ENCODE data around the gene LOXHD1. TPM values are rescaled to one million over a fixed set of nuclear protein-coding genes. Genes with fewer than 3 reads are reported as not detected.

Gene LOXHD1
- total RNA-seq, 1 donor from 2014 or later = not detected

DNA sequence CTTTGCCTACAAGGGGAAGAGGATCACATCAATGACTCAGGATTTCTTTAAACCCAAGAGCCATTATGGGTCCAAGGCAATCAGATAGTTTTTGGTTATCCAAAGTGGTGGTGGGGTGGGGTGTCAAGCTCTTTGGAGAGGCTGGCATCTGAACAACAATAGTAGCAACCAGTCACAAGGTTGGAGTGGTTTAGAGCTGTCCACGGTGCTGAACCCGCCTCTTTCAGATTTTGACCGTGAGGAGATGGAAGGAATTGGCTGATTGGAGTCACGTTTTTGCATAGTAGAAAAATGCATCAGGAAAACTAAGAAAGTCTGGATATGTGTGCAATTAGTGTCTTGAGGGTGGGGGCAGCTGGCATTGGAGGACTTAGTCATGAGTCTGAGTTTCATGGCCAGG is 159.9 kb downstream of the LOXHD1 start:
- Mint-ChIP-seq H3K9me3 (no peaks in the 10 kb centered on the region), H3K4me1 (ENCODE audit: unreplicated experiment) (no peaks in the 10 kb centered on the region), H3K36me3 (no peaks in the 10 kb centered on the region), H3K27ac (no peak overlapping the region), H3K27me3 (peaks cover 18% of the 10 kb centered on the region), H3K4me3 (no peak overlapping the region)
- DNase-seq (ENCODE audit: extremely low spot score, unreplicated experiment) = no peak
- TF ChIP-seq, protein P1, sequence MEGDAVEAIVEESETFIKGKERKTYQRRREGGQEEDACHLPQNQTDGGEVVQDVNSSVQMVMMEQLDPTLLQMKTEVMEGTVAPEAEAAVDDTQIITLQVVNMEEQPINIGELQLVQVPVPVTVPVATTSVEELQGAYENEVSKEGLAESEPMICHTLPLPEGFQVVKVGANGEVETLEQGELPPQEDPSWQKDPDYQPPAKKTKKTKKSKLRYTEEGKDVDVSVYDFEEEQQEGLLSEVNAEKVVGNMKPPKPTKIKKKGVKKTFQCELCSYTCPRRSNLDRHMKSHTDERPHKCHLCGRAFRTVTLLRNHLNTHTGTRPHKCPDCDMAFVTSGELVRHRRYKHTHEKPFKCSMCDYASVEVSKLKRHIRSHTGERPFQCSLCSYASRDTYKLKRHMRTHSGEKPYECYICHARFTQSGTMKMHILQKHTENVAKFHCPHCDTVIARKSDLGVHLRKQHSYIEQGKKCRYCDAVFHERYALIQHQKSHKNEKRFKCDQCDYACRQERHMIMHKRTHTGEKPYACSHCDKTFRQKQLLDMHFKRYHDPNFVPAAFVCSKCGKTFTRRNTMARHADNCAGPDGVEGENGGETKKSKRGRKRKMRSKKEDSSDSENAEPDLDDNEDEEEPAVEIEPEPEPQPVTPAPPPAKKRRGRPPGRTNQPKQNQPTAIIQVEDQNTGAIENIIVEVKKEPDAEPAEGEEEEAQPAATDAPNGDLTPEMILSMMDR (conservative IDR thresholded peaks at IDR 0.05) = no peak

DNA sequence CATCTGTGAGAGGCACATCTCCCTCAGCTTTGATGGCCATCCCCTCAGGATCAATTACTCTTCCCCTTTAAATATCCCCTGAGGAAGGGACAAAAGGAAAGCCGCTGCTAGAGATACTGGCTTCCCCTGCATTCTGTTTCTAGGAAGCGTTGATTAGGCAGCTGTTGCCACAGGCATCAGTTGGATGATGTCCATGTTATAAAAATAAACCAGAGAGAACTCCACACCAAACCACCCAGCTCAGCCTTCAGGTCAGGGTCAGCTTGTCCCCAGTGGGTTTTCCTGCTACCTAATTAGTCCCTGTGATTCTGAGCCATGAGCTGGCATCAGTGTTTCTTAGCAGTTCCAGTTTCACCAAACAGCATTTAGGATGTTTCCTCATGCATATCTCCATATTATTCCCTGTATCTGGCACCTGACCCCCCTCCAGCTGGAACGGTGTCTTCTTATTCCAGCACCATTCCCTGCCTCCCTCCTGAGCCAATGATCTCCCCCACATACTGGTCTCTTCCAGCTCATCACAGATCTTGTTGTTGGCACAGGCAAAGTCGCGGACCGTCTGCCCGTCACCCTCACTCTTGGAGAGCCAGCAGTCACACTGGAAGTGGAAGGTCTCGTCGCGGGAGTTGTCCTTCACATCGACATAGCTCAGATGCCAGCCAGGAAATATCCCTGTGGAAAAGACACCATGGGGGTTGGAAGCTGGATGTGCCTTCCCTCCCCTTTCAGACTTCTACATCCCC is 168.4 kb downstream of the LOXHD1 start:
- DNase-seq (ENCODE audit: extremely low spot score, unreplicated experiment) = no peak
- Mint-ChIP-seq H3K9me3 (no peaks in the 10 kb centered on the region), H3K27me3 (peaks cover 18% of the 10 kb centered on the region), H3K27ac (no peak overlapping the region), H3K4me3 (no peak overlapping the region), H3K4me1 (ENCODE audit: unreplicated experiment) (peaks cover 5% of the 10 kb centered on the region), H3K36me3 (no peaks in the 10 kb centered on the region)
- TF ChIP-seq, protein P1 (conservative IDR thresholded peaks at IDR 0.05) = no peak

DNA sequence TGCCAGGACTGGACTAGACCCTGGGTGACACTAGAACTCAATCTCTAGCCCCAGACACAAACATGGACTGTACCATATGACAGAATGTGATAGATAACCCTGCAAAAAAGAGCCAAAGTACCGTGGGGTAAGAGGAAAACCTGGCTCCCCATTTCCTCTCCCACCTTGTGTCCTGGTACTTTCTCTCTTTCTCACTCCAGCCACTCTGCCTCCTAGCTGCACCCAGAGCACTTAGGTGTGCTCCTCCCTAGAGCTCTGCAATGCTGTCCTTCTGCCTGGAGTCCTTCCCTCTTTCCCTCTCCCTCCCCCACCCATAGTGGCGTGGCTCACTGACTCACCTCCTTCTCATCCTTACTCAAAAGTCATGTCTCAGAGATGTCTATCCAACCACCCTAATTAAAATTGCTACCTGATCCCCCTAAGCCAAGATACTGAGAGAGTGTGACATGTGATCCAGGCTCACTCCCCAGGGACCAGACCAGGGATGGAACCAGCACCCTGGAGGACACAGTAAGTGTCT is 171.3 kb downstream of the LOXHD1 start:
- no peak for DNase-seq (ENCODE audit: extremely low spot score, unreplicated experiment)
- H3K4me1 Mint-ChIP-seq (ENCODE audit: unreplicated experiment) = peaks cover 10% of the 10 kb centered on the region
- no peaks in the 10 kb centered on the region for H3K36me3 Mint-ChIP-seq
- no peak overlapping the region for H3K27ac Mint-ChIP-seq
- no peak overlapping the region for H3K4me3 Mint-ChIP-seq
- no peaks in the 10 kb centered on the region for H3K9me3 Mint-ChIP-seq
- TF ChIP-seq, protein P1 (conservative IDR thresholded peaks at IDR 0.05) = no peak
- peaks cover 6% of the 10 kb centered on the region for H3K27me3 Mint-ChIP-seq

DNA sequence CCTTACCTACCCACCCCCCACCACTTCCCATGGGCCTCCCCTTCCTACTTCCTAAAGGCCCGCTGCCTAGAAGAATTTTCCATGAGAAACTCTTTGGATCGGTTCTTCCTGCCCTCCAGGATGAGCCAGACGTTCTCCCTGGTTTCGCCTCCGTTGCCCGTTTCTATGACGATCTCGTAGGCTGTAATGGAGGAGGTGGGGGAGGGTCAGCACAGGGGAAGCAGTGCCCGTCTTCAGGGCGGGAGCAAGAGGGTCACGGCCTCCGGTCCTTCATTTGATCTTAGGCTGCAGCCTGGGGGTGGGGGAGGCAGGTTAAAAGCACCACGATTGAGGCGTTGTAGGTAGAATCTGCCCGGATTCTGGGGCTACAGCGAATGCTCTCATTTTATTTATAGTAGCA is 172.0 kb downstream of the LOXHD1 start:
- peaks cover 17% of the 10 kb centered on the region for H3K4me1 Mint-ChIP-seq (ENCODE audit: unreplicated experiment)
- no peak for DNase-seq (ENCODE audit: extremely low spot score, unreplicated experiment)
- H3K4me3 Mint-ChIP-seq = no peak overlapping the region
- TF ChIP-seq, protein P1 (conservative IDR thresholded peaks at IDR 0.05) = no peak
- H3K27ac Mint-ChIP-seq = no peak overlapping the region
- no peaks in the 10 kb centered on the region for H3K9me3 Mint-ChIP-seq
- H3K36me3 Mint-ChIP-seq = no peaks in the 10 kb centered on the region
- H3K27me3 Mint-ChIP-seq = peaks cover 6% of the 10 kb centered on the region

DNA sequence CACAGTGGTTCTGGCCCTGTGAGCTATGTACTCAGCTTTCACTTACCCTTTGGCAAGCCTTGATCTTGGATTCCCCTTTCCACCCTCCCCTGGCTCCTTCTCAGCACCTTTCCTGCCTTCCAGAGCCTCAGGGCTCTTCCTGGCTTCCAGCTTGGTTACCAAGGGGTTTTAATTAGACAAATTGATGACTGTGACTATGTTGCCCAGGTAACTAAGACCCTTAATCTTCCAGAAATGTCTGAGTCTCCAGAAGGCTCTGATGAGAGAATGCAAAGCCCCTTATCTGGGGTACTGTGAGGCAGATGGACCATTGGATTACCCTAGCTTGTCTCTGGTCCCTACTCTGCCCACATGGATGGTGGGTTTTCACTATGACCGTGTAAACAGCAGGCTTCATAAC is 174.2 kb downstream of the LOXHD1 start:
- no peaks in the 10 kb centered on the region for H3K9me3 Mint-ChIP-seq
- H3K4me3 Mint-ChIP-seq = no peak overlapping the region
- peaks cover 17% of the 10 kb centered on the region for H3K4me1 Mint-ChIP-seq (ENCODE audit: unreplicated experiment)
- TF ChIP-seq, protein P1 (conservative IDR thresholded peaks at IDR 0.05) = no peak
- no peak overlapping the region for H3K27ac Mint-ChIP-seq
- H3K36me3 Mint-ChIP-seq = no peaks in the 10 kb centered on the region
- no peak for DNase-seq (ENCODE audit: extremely low spot score, unreplicated experiment)
- peaks cover 11% of the 10 kb centered on the region for H3K27me3 Mint-ChIP-seq

Data from type B pancreatic cell (in vitro differentiated cells).